Activated naive CD4-positive, alpha-beta T cell treated with anti-CD3 and anti-CD28 coated beads, Interleukin-2, amount 50 U/mL, for 16 hours (primary cell): ENCODE measurements around the gene KRT85.
"Not testable (repeated sequence)": the region's sequence is repeated elsewhere in the genome, so short reads cannot be mapped to it uniquely, and the experiment has no call there.

Experiments
- DNase-seq: peaks from one replicate; pipeline ENCODE4 v3.0.0-alpha.2; 2020

The KRT85 gene

GRCh38 chr12:52366738-52367485 is at the start of gene KRT85:
Gene KRT85 (minus strand): TSS chr12:52367481. CDS start chr12:52367405, 76 bp downstream.
- DNase-seq = no peak

GRCh38 chr12:52416795-52417194 is 49.5 kb upstream of the KRT85 start:
- DNase-seq = no peak

- DNase-seq = no peak
These were observed 48.8 kb upstream of the KRT85 start for GRCh38 chr12:52415870-52416750.

- no peak for DNase-seq
These were observed 47.7 kb upstream of the KRT85 start for GRCh38 chr12:52414936-52415335.

- no peak for DNase-seq
These were observed 46.6 kb upstream of the KRT85 start for GRCh38 chr12:52413782-52414345.

- DNase-seq = no peak
These were observed 45.9 kb upstream of the KRT85 start for GRCh38 chr12:52413202-52413601.

- no peak for DNase-seq
These were observed 44.5 kb upstream of the KRT85 start for GRCh38 chr12:52411815-52412214.

- DNase-seq = not testable (repeated sequence)
These were observed 43.4 kb upstream of the KRT85 start for GRCh38 chr12:52410589-52411248.

GRCh38 chr12:52407918-52408317 is 40.6 kb upstream of the KRT85 start:
- DNase-seq = no peak

- DNase-seq = no peak
These were observed 38.7 kb upstream of the KRT85 start, which contains the start of gene KRT82 for GRCh38 chr12:52405922-52406385. Gene KRT82 (minus strand): TSS chr12:52406335. CDS start chr12:52406277, 58 bp downstream.

- DNase-seq = no peak
These were observed 37.7 kb upstream of the KRT85 start for GRCh38 chr12:52404951-52405350.

- no peak for DNase-seq
These were observed 36.3 kb upstream of the KRT85 start for GRCh38 chr12:52403561-52403960.

GRCh38 chr12:52402873-52403540 is 35.7 kb upstream of the KRT85 start:
- DNase-seq = no peak

GRCh38 chr12:52402377-52402776 is 35.1 kb upstream of the KRT85 start:
- no peak for DNase-seq

- DNase-seq = no peak
These were observed 34.6 kb upstream of the KRT85 start for GRCh38 chr12:52401926-52402325.

GRCh38 chr12:52401526-52401925 is 34.2 kb upstream of the KRT85 start:
- no peak for DNase-seq

GRCh38 chr12:52400906-52401305 is 33.6 kb upstream of the KRT85 start:
- no peak for DNase-seq

- DNase-seq = no peak
These were observed 32.5 kb upstream of the KRT85 start for GRCh38 chr12:52399756-52400155.

GRCh38 chr12:52398176-52398575 is 30.9 kb upstream of the KRT85 start:
- DNase-seq = no peak

GRCh38 chr12:52396656-52397055 is 29.4 kb upstream of the KRT85 start:
- no peak for DNase-seq

GRCh38 chr12:52395761-52396434 is 28.6 kb upstream of the KRT85 start:
- DNase-seq = no peak
